Endothelial cell of coronary artery (primary cell): ENCODE data around the gene TRIM14. TPM values are rescaled to one million over a fixed set of nuclear protein-coding genes. Genes with fewer than 3 reads are reported as not detected.

Experiments used
- total RNA-seq: library from RNA; depleted of rRNA; stranded (reverse); fragments of >200 nt; gene quantifications from 2 replicates; pipeline ENCODE4 v1.2.3, GENCODE V29; 2014

The TRIM14 gene
- 2.1 and 2.6 TPM in 2 replicates for total RNA-seq

GRCh38 chr9:98118640-98119601, at the start of gene TRIM14:
Gene TRIM14, minus strand, starts transcription at chr9:98119222. Its CDS starts 34 bp downstream, at chr9:98119188.

GRCh38 chr9:98056269-98057137, 62.5 kb downstream of the TRIM14 start, which contains the start of gene NANS:
Gene NANS, plus strand, starts transcription at chr9:98056732. Its CDS starts 77 bp downstream, at chr9:98056809.

Other genes starting within 250 kb of the TRIM14 start
- 10.7 and 12.0 TPM in 2 replicates for gene TRMO, start 196.7 kb downstream of the TRIM14 start, total RNA-seq
- gene HEMGN, start 181.1 kb downstream of the TRIM14 start, total RNA-seq: not detected in 2 replicates
- 8.2 and 18.4 TPM in 2 replicates for gene ANP32B, start 135.9 kb downstream of the TRIM14 start, total RNA-seq
- gene NANS, start 62.5 kb downstream of the TRIM14 start, total RNA-seq: 107 and 214 TPM in 2 replicates
- gene CORO2A, start 73.4 kb upstream of the TRIM14 start, total RNA-seq: 0.18 and 0.38 TPM in 2 replicates
- 3.1 and 11.0 TPM in 2 replicates for gene TBC1D2, start 136.4 kb upstream of the TRIM14 start, total RNA-seq